ENCODE results near the gene RIN1.

Gene RIN1

GRCh38 chr11:66293777-66294625 lies 42.2 kb downstream of the RIN1 start:
- DNase-seq, result no peak

- no peak for DNase-seq
Measured at GRCh38 chr11:66293352-66293751, 42.9 kb downstream of the RIN1 start.

GRCh38 chr11:66292543-66293332 lies 43.5 kb downstream of the RIN1 start:
- no peak for DNase-seq

- DNase-seq, result peak; percentile 24
Measured at GRCh38 chr11:66291706-66292542, 44.3 kb downstream of the RIN1 start, which contains the start of gene TMEM151A. TSS of gene TMEM151A (plus strand) at chr11:66291894. CDS start at chr11:66292014, 120 bp downstream.

GRCh38 chr11:66291303-66291705 lies 44.9 kb downstream of the RIN1 start:
- DNase-seq, result peak; percentile 24

GRCh38 chr11:66290330-66290621 lies 46.0 kb downstream of the RIN1 start:
- no peak for DNase-seq

GRCh38 chr11:66289548-66290329 lies 46.5 kb downstream of the RIN1 start:
- DNase-seq, result peak; percentile 91

- DNase-seq, result peak; percentile 100
Measured at GRCh38 chr11:66288671-66289547, 47.3 kb downstream of the RIN1 start, which contains the start of gene YIF1A. TSS of gene YIF1A (minus strand) at chr11:66289143. CDS start at chr11:66288985, 158 bp downstream.

- DNase-seq, result peak; percentile 46
Measured at GRCh38 chr11:66287889-66288670, 48.2 kb downstream of the RIN1 start.

GRCh38 chr11:66287211-66287888 lies 48.9 kb downstream of the RIN1 start:
- peak; percentile 22 for DNase-seq

- DNase-seq, result no peak
Measured at GRCh38 chr11:66286699-66287098, 49.5 kb downstream of the RIN1 start.

- peak; percentile 22 for DNase-seq
Measured at GRCh38 chr11:66285250-66285947, 50.8 kb downstream of the RIN1 start.

- DNase-seq, result no peak
Measured at GRCh38 chr11:66284526-66285078, 51.6 kb downstream of the RIN1 start.

- DNase-seq, result no peak
Measured at GRCh38 chr11:66283461-66284105, 52.7 kb downstream of the RIN1 start.

- peak; percentile 97 for DNase-seq
Measured at GRCh38 chr11:66282468-66283455, 53.5 kb downstream of the RIN1 start.

Data from right hindlimb (tissue), 1 donor.